GM18526 (cell line): ENCODE data around the gene FADS1.

Experiments
- POLR2A ChIP-seq: IDR thresholded peaks from 3 replicates; pipeline ENCODE4 v1.6.1; 2011; ENCODE audit not compliant: insufficient read length; ENCODE audit errors: extremely low read depth

The FADS1 gene

GRCh38 chr11:61769946-61770683 is 46.7 kb downstream of the FADS1 start:
- no peak for TF ChIP-seq POLR2A

- TF ChIP-seq POLR2A = no peak
Observed at GRCh38 chr11:61769169-61769920, 47.5 kb downstream of the FADS1 start.

GRCh38 chr11:61768376-61769076 is 48.3 kb downstream of the FADS1 start:
- TF ChIP-seq POLR2A = no peak

GRCh38 chr11:61766353-61766841 is 50.4 kb downstream of the FADS1 start:
- no peak for TF ChIP-seq POLR2A

GRCh38 chr11:61765550-61766253 is 51.1 kb downstream of the FADS1 start:
- TF ChIP-seq POLR2A = no peak

- TF ChIP-seq POLR2A = no peak
Observed at GRCh38 chr11:61764606-61765260, 52.1 kb downstream of the FADS1 start.

- TF ChIP-seq POLR2A = no peak
Observed at GRCh38 chr11:61763930-61764605, 52.7 kb downstream of the FADS1 start.

GRCh38 chr11:61762798-61763197 is 54.0 kb downstream of the FADS1 start:
- TF ChIP-seq POLR2A = no peak

- no peak for TF ChIP-seq POLR2A
Observed at GRCh38 chr11:61762223-61762615, 54.6 kb downstream of the FADS1 start.

- TF ChIP-seq POLR2A = no peak
Observed at GRCh38 chr11:61761440-61762222, 55.2 kb downstream of the FADS1 start.

GRCh38 chr11:61760946-61761345 is 55.9 kb downstream of the FADS1 start:
- TF ChIP-seq POLR2A = no peak

GRCh38 chr11:61757213-61757862 is 59.5 kb downstream of the FADS1 start:
- TF ChIP-seq POLR2A = no peak

GRCh38 chr11:61756452-61757212 is 60.2 kb downstream of the FADS1 start:
- no peak for TF ChIP-seq POLR2A

- no peak for TF ChIP-seq POLR2A
Observed at GRCh38 chr11:61756147-61756451, 60.7 kb downstream of the FADS1 start.
